GM19240 (cell line): ENCODE results near the gene POLK.
"Not testable (repeated sequence)": the region's sequence is repeated elsewhere in the genome, so short reads cannot be mapped to it uniquely, and the experiment has no call there.

Experiments
- DNase-seq: peaks from one replicate; pipeline ENCODE4 v3.0.0; 2011; ENCODE audit warnings: low spot score; ENCODE audit not compliant: insufficient read length

The POLK gene

GRCh38 chr5:75547812-75548211 is 36.1 kb downstream of the POLK start:
- no peak for DNase-seq

- DNase-seq, result no peak
These were observed 38.9 kb downstream of the POLK start for GRCh38 chr5:75550597-75550996.

- DNase-seq, result no peak
These were observed 39.8 kb downstream of the POLK start for GRCh38 chr5:75551471-75551870.

- DNase-seq, result no peak
These were observed 41.1 kb downstream of the POLK start for GRCh38 chr5:75552764-75553163.

- no peak for DNase-seq
These were observed 41.7 kb downstream of the POLK start for GRCh38 chr5:75553358-75553757.

GRCh38 chr5:75558221-75558620 is 46.5 kb downstream of the POLK start:
- DNase-seq, result no peak

- no peak for DNase-seq
These were observed 47.4 kb downstream of the POLK start for GRCh38 chr5:75558981-75559632.

- not testable (repeated sequence) for DNase-seq
These were observed 49.0 kb downstream of the POLK start for GRCh38 chr5:75560655-75561054.

GRCh38 chr5:75565991-75566709 is 54.5 kb downstream of the POLK start:
- DNase-seq, result not testable (repeated sequence)

- no peak for DNase-seq
These were observed 55.1 kb downstream of the POLK start for GRCh38 chr5:75566710-75567309.

- DNase-seq, result no peak
These were observed 56.0 kb downstream of the POLK start for GRCh38 chr5:75567710-75568109.

GRCh38 chr5:75568202-75568601 is 56.5 kb downstream of the POLK start:
- DNase-seq, result no peak

- no peak for DNase-seq
These were observed 59.9 kb downstream of the POLK start for GRCh38 chr5:75571547-75571946.

GRCh38 chr5:75574791-75575190 is 63.1 kb downstream of the POLK start:
- DNase-seq, result no peak

- DNase-seq, result not testable (repeated sequence)
These were observed 66.6 kb downstream of the POLK start for GRCh38 chr5:75578280-75578679.

- DNase-seq, result no peak
These were observed 73.0 kb downstream of the POLK start for GRCh38 chr5:75584641-75585040.

- no peak for DNase-seq
These were observed 77.0 kb downstream of the POLK start for GRCh38 chr5:75588666-75589065.

- no peak for DNase-seq
These were observed 88.8 kb downstream of the POLK start for GRCh38 chr5:75600535-75600934.

- no peak for DNase-seq
These were observed 89.9 kb downstream of the POLK start for GRCh38 chr5:75601567-75601966.

- DNase-seq, result no peak
These were observed 90.3 kb downstream of the POLK start for GRCh38 chr5:75601996-75602395.

- no peak for DNase-seq
These were observed 91.7 kb downstream of the POLK start for GRCh38 chr5:75603371-75603770.

- no peak for DNase-seq
These were observed 92.1 kb downstream of the POLK start for GRCh38 chr5:75603821-75604220.

GRCh38 chr5:75607341-75607740 is 95.7 kb downstream of the POLK start:
- DNase-seq, result not testable (repeated sequence)
